Neural cell (in vitro differentiated cells): Measurements from ENCODE around the gene ZCCHC17. TPM values are rescaled to one million over a fixed set of nuclear protein-coding genes. Genes with fewer than 3 reads are reported as not detected.

Source experiments
- H2AFZ ChIP-seq: fragments of 200-600, 300-800 bp; sonication (generic), shearing (Covaris generic); 2 replicates; pipeline ENCODE4 v1.6.0; 2014; ENCODE audit warnings: low read depth, mild to moderate bottlenecking, antibody characterized with exemption, low read length, moderate library complexity
- H3F3A ChIP-seq: fragments of 200-600 bp; shearing (Covaris generic); 2 replicates; pipeline ENCODE4 v1.6.1; 2016; ENCODE audit warnings: mild to moderate bottlenecking, moderate library complexity, mixed read lengths, antibody characterized with exemption, low read length; ENCODE audit not compliant: insufficient read depth, poor library complexity, severe bottlenecking
- H3K27ac ChIP-seq: fragments of 200-600, 300-800 bp; sonication (generic), shearing (Covaris generic); 2 replicates; pipeline ENCODE4 v1.5.1; 2014; ENCODE audit warnings: mild to moderate bottlenecking, low read length, moderate library complexity
- H3K27me3 ChIP-seq: fragments of 300-800, 200-600 bp; sonication (generic), shearing (Covaris generic); 2 replicates; pipeline ENCODE4 v1.6.0; 2014; ENCODE audit warnings: mild to moderate bottlenecking, low read depth, low read length, moderate library complexity; ENCODE audit not compliant: insufficient read depth
- H3K36me3 ChIP-seq: fragments of 300-800, 200-600 bp; sonication (generic), shearing (Covaris generic); 2 replicates; pipeline ENCODE4 v1.5.1; 2014; ENCODE audit warnings: mild to moderate bottlenecking, antibody characterized with exemption, low read length, moderate library complexity; ENCODE audit not compliant: insufficient read depth
- H3K4me2 ChIP-seq: fragments of 300-800, 200-600 bp; sonication (generic), shearing (Covaris generic); 2 replicates; pipeline ENCODE4 v1.6.0; 2014; ENCODE audit warnings: mild to moderate bottlenecking, low read length
- H3K4me3 ChIP-seq: fragments of 300-800, 200-600 bp; sonication (generic), shearing (Covaris generic); 2 replicates; pipeline ENCODE4 v1.5.1; 2014; ENCODE audit warnings: mild to moderate bottlenecking, low read length, moderate library complexity
- H3K79me2 ChIP-seq: fragments of 200-600 bp; shearing (Covaris generic); replicated peaks from 2 replicates; pipeline ENCODE4 v1.6.0; 2014; ENCODE audit warnings: mild to moderate bottlenecking, low read length, moderate library complexity; ENCODE audit not compliant: insufficient read depth
- H3K9ac ChIP-seq: fragments of 300-800, 200-600 bp; sonication (generic), shearing (Covaris generic); 2 replicates; pipeline ENCODE4 v1.6.1; 2016; ENCODE audit warnings: mild to moderate bottlenecking, low read length, mixed read lengths
- H3K9me2 ChIP-seq: fragments of 200-600 bp; shearing (Covaris generic); 2 replicates; pipeline ENCODE4 v1.6.1; 2016; ENCODE audit warnings: mild to moderate bottlenecking, low read length, mixed read lengths; ENCODE audit not compliant: insufficient read depth
- H3K9me3 ChIP-seq: fragments of 200-600, 300-800 bp; sonication (generic), shearing (Covaris generic); 2 replicates; pipeline ENCODE4 v1.6.1; 2016; ENCODE audit warnings: mild to moderate bottlenecking, mixed run types, low read length, moderate library complexity, mixed read lengths
- H4K20me1 ChIP-seq: fragments of 200-600 bp; shearing (Covaris generic); 2 replicates; pipeline ENCODE4 v1.6.1; 2016; ENCODE audit warnings: mild to moderate bottlenecking, mixed run types; ENCODE audit not compliant: insufficient read depth
- EP300 ChIP-seq: fragments of 450-650 bp; conservative IDR thresholded peaks from 2 replicates; pipeline ENCODE4 v1.6.1; 2014; ENCODE audit warnings: antibody characterized with exemption, mild to moderate bottlenecking, moderate library complexity; ENCODE audit not compliant: poor library complexity, severe bottlenecking
- EZH2 ChIP-seq: fragments of 200-600, 300-800 bp; shearing (Covaris generic), sonication (generic); IDR thresholded peaks from 2 replicates; pipeline ENCODE4 v1.6.1; 2014; ENCODE audit warnings: antibody characterized with exemption, low read length, borderline replicate concordance, mild to moderate bottlenecking; ENCODE audit not compliant: insufficient read depth, poor library complexity, severe bottlenecking
- MXI1 ChIP-seq: fragments of 450-650 bp; conservative IDR thresholded peaks from 2 replicates; pipeline ENCODE4 v1.6.1; 2014; ENCODE audit warnings: antibody characterized with exemption, mild to moderate bottlenecking; ENCODE audit not compliant: poor library complexity, severe bottlenecking
- POLR2AphosphoS5 ChIP-seq: IDR thresholded peaks from 2 replicates; pipeline ENCODE4 v1.6.1; 2012
- RAD21 ChIP-seq: fragments of 450-650 bp; conservative IDR thresholded peaks from 2 replicates; pipeline ENCODE4 v1.6.1; 2014; ENCODE audit warnings: antibody characterized with exemption, mild to moderate bottlenecking, moderate library complexity
- REST ChIP-seq: IDR thresholded peaks from 2 replicates; pipeline ENCODE4 v1.6.1; 2012; ENCODE audit warnings: borderline replicate concordance
- SMC3 ChIP-seq: fragments of 450-650 bp; conservative IDR thresholded peaks from 2 replicates; pipeline ENCODE4 v1.6.1; 2014; ENCODE audit warnings: antibody characterized with exemption, mild to moderate bottlenecking, moderate library complexity; ENCODE audit not compliant: poor library complexity
- TAF1 ChIP-seq: IDR thresholded peaks from 2 replicates; pipeline ENCODE4 v1.6.1; 2012; ENCODE audit warnings: low read depth
- polyA plus RNA-seq: library from polyadenylated mRNA; depleted of rRNA; stranded (reverse); fragments of >200 nt; gene quantifications from 2 replicates; pipeline ENCODE4 v1.2.3, GENCODE V29; 2014
- TF ChIP-seq, protein P1 (sequence below): fragments of 450-650 bp; IDR thresholded peaks from 2 replicates; pipeline ENCODE4 v1.5.1; 2014; ENCODE audit warnings: antibody characterized with exemption, mild to moderate bottlenecking, moderate library complexity; ENCODE audit not compliant: poor library complexity, severe bottlenecking

The ZCCHC17 gene
- polyA plus RNA-seq, 1 donor from 2014 or later, result 146 TPM

- H3K9ac ChIP-seq, result no peak overlapping the region
- H3K27ac ChIP-seq, result no peak overlapping the region
- no peak for TF ChIP-seq MXI1
- TF ChIP-seq SMC3, result no peak
- no peaks in the 10 kb centered on the region for H3K79me2 ChIP-seq
- H3K9me2 ChIP-seq, result no peaks in the 10 kb centered on the region
- no peak overlapping the region for H2AFZ ChIP-seq
- H3K4me3 ChIP-seq, result no peak overlapping the region
- H3K36me3 ChIP-seq, result no peaks in the 10 kb centered on the region
- no peaks in the 10 kb centered on the region for H3K27me3 ChIP-seq
- H3K4me2 ChIP-seq, result no peak overlapping the region
- H3K9me3 ChIP-seq, result no peaks in the 10 kb centered on the region
- no peaks in the 10 kb centered on the region for H4K20me1 ChIP-seq
- no peaks in the 10 kb centered on the region for H3F3A ChIP-seq
Measured at GRCh38 chr1:31398246-31398645, 101.4 kb downstream of the ZCCHC17 start.

GRCh38 chr1:31399976-31400375 is 103.1 kb downstream of the ZCCHC17 start:
- TF ChIP-seq, protein P1, sequence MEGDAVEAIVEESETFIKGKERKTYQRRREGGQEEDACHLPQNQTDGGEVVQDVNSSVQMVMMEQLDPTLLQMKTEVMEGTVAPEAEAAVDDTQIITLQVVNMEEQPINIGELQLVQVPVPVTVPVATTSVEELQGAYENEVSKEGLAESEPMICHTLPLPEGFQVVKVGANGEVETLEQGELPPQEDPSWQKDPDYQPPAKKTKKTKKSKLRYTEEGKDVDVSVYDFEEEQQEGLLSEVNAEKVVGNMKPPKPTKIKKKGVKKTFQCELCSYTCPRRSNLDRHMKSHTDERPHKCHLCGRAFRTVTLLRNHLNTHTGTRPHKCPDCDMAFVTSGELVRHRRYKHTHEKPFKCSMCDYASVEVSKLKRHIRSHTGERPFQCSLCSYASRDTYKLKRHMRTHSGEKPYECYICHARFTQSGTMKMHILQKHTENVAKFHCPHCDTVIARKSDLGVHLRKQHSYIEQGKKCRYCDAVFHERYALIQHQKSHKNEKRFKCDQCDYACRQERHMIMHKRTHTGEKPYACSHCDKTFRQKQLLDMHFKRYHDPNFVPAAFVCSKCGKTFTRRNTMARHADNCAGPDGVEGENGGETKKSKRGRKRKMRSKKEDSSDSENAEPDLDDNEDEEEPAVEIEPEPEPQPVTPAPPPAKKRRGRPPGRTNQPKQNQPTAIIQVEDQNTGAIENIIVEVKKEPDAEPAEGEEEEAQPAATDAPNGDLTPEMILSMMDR, result no peak
- TF ChIP-seq EP300, result no peak
- TF ChIP-seq EZH2, result no peak
- no peak for TF ChIP-seq MXI1
- no peak for TF ChIP-seq RAD21
- TF ChIP-seq TAF1, result no peak
- TF ChIP-seq POLR2AphosphoS5, result no peak
- TF ChIP-seq REST, result no peak
- TF ChIP-seq SMC3, result no peak
- Histone ChIP-seq H3K9me3 (no peaks in the 10 kb centered on the region), H3K79me2 (no peaks in the 10 kb centered on the region), H3F3A (no peaks in the 10 kb centered on the region), H3K9me2 (no peaks in the 10 kb centered on the region), H3K27me3 (no peaks in the 10 kb centered on the region), H3K4me3 (no peak overlapping the region), H3K27ac (no peak overlapping the region), H3K36me3 (no peaks in the 10 kb centered on the region), H2AFZ (no peak overlapping the region), H4K20me1 (no peaks in the 10 kb centered on the region), H3K4me2 (no peak overlapping the region), H3K9ac (no peak overlapping the region)

DNA sequence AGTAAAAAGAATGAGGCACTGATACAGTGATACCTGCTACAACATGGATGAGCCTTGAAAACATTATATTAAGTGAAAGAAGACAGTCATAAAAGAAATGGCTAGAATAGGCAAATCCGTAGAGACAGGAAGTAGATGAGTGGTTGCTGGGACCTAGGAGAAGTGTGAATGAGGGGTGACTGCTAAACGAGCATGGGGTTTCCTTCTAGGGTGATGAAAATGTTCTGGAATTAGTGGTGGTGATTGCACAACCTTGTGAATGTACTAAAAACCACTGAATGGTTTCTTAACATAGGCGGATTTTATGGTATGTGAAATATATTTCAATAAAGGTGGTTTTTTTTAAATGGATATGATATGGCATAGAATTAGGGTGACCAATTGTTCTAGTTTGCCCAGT is 103.6 kb downstream of the ZCCHC17 start:
- H3K4me3 ChIP-seq, result no peak overlapping the region
- H2AFZ ChIP-seq, result no peak overlapping the region
- H3K36me3 ChIP-seq, result no peaks in the 10 kb centered on the region
- H3K27me3 ChIP-seq, result no peaks in the 10 kb centered on the region
- H3K9me2 ChIP-seq, result no peaks in the 10 kb centered on the region
- no peaks in the 10 kb centered on the region for H3K79me2 ChIP-seq
- no peak overlapping the region for H3K9ac ChIP-seq
- no peak overlapping the region for H3K27ac ChIP-seq
- no peaks in the 10 kb centered on the region for H4K20me1 ChIP-seq
- no peak overlapping the region for H3K4me2 ChIP-seq
- TF ChIP-seq EZH2, result no peak
- TF ChIP-seq, protein P1, result no peak
- no peak for TF ChIP-seq REST
- no peak for TF ChIP-seq SMC3
- TF ChIP-seq TAF1, result no peak
- no peak for TF ChIP-seq RAD21
- TF ChIP-seq MXI1, result no peak
- no peak for TF ChIP-seq EP300
- no peak for TF ChIP-seq POLR2AphosphoS5
- no peaks in the 10 kb centered on the region for H3F3A ChIP-seq
- H3K9me3 ChIP-seq, result no peaks in the 10 kb centered on the region
